Neural progenitor cell (in vitro differentiated cells): ENCODE results near the gene MED13L. TPM values are rescaled to one million over a fixed set of nuclear protein-coding genes. Genes with fewer than 3 reads are reported as not detected.

Experiments
- DNase-seq: peaks from one replicate; pipeline ENCODE4 v3.0.0-alpha.2; 2016; ENCODE audit warnings: low spot score
- H2AFZ ChIP-seq: fragments of 200-600 bp; sonication (generic); replicated peaks from 2 replicates; pipeline ENCODE4 v1.6.1; 2016; ENCODE audit warnings: antibody characterized with exemption
- H3F3A ChIP-seq: fragments of 200-600 bp; sonication (generic); 2 replicates; pipeline ENCODE4 v1.6.1; 2016; ENCODE audit warnings: antibody characterized with exemption, low read depth
- H3K27ac ChIP-seq: fragments of 200-600 bp; sonication (generic); 2 replicates; pipeline ENCODE4 v1.5.1; 2016; ENCODE audit warnings: mild to moderate bottlenecking
- H3K27me3 ChIP-seq: fragments of 200-600 bp; sonication (generic); 2 replicates; pipeline ENCODE4 v1.6.1; 2016; ENCODE audit warnings: mild to moderate bottlenecking, moderate library complexity
- H3K36me3 ChIP-seq: fragments of 200-600 bp; sonication (generic); 2 replicates; pipeline ENCODE4 v1.5.1; 2016
- H3K4me1 ChIP-seq: fragments of 200-600 bp; sonication (generic); 2 replicates; pipeline ENCODE4 v1.6.1; 2016; ENCODE audit warnings: mixed run types
- H3K4me2 ChIP-seq: fragments of 200-600 bp; sonication (generic); 2 replicates; pipeline ENCODE4 v1.6.1; 2016
- H3K4me3 ChIP-seq: fragments of 200-600 bp; sonication (generic); 2 replicates; pipeline ENCODE4 v1.5.1; 2016
- H3K79me2 ChIP-seq: fragments of 200-600 bp; sonication (generic); 2 replicates; pipeline ENCODE4 v1.6.1; 2016; ENCODE audit warnings: low read depth
- H3K9ac ChIP-seq: fragments of 200-600 bp; sonication (generic); 2 replicates; pipeline ENCODE4 v1.6.1; 2016
- H3K9me3 ChIP-seq: fragments of 200-600 bp; sonication (generic); 2 replicates; pipeline ENCODE4 v1.5.1; 2016; ENCODE audit warnings: low read depth
- H4K20me1 ChIP-seq: fragments of 200-600 bp; sonication (generic); 2 replicates; pipeline ENCODE4 v1.6.1; 2016; ENCODE audit warnings: low read depth
- H3K27ac Mint-ChIP-seq: 3 replicates; pipeline ENCODE4 v1.8.0; 2021; ENCODE audit warnings: mixed read lengths
- H3K27me3 Mint-ChIP-seq: 2 replicates; pipeline ENCODE4 v1.8.0; 2022; ENCODE audit warnings: low read depth, mild to moderate bottlenecking, inconsistent platforms, moderate library complexity, mixed read lengths; ENCODE audit not compliant: insufficient read depth
- H3K36me3 Mint-ChIP-seq: 3 replicates; pipeline ENCODE4 v1.8.0; 2021; ENCODE audit warnings: mixed read lengths
- H3K4me1 Mint-ChIP-seq: 3 replicates; pipeline ENCODE4 v1.8.0; 2021; ENCODE audit warnings: mixed read lengths
- H3K4me3 Mint-ChIP-seq: 3 replicates; pipeline ENCODE4 v1.8.0; 2021; ENCODE audit warnings: mild to moderate bottlenecking, moderate library complexity, mixed read lengths
- H3K9me3 Mint-ChIP-seq: 3 replicates; pipeline ENCODE4 v1.8.0; 2020; ENCODE audit warnings: mixed read lengths
- CTCF ChIP-seq: fragments of 200-600 bp; sonication (generic); IDR thresholded peaks from 2 replicates; pipeline ENCODE4 v1.5.1; 2017; ENCODE audit warnings: antibody characterized with exemption, mild to moderate bottlenecking
- EZH2 ChIP-seq: fragments of 200-600 bp; sonication (generic); IDR thresholded peaks from 2 replicates; pipeline ENCODE4 v1.6.1; 2017; ENCODE audit warnings: antibody characterized with exemption, mild to moderate bottlenecking, moderate library complexity
- EZH2phosphoT487 ChIP-seq: fragments of 200-600 bp; sonication (generic); IDR thresholded peaks from 2 replicates; pipeline ENCODE4 v1.6.1; 2017; ENCODE audit warnings: antibody characterized with exemption
- total RNA-seq: library from RNA; depleted of rRNA; stranded (reverse); fragments of >200 nt; gene quantifications from 2 replicates; pipeline ENCODE4 v1.2.3, GENCODE V29; 2015; ENCODE audit warnings: low replicate concordance

Gene MED13L
- total RNA-seq, 1 donor from 2014 or later: 149 TPM

- peaks cover 10% of the 10 kb centered on the region for H3K4me1 ChIP-seq
- H3K27me3 Mint-ChIP-seq: no peaks in the 10 kb centered on the region
- no peak overlapping the region for H3K4me3 ChIP-seq
- H3K27me3 ChIP-seq: no peaks in the 10 kb centered on the region
- H3K27ac Mint-ChIP-seq: no peak overlapping the region
- H3F3A ChIP-seq: peaks cover 13% of the 10 kb centered on the region
- TF ChIP-seq CTCF: no peak
- no peak for TF ChIP-seq EZH2phosphoT487
- no peak for TF ChIP-seq EZH2
- no peaks in the 10 kb centered on the region for H3K9me3 ChIP-seq
- H3K36me3 Mint-ChIP-seq: peaks cover 12% of the 10 kb centered on the region
- no peak overlapping the region for H3K4me2 ChIP-seq
- peak overlapping the region; percentile 18 for H3K27ac ChIP-seq
- H2AFZ ChIP-seq: no peak overlapping the region
- no peak overlapping the region for H3K9ac ChIP-seq
- H3K4me3 Mint-ChIP-seq: no peak overlapping the region
- no peaks in the 10 kb centered on the region for H4K20me1 ChIP-seq
- H3K36me3 ChIP-seq: peaks cover 17% of the 10 kb centered on the region
- DNase-seq: no peak
- H3K79me2 ChIP-seq: peaks cover 8% of the 10 kb centered on the region
- H3K9me3 Mint-ChIP-seq: no peaks in the 10 kb centered on the region
- H3K4me1 Mint-ChIP-seq: peaks cover 22% of the 10 kb centered on the region
These were observed 278.6 kb downstream of the MED13L start for GRCh38 chr12:115998794-115999478.

- H3F3A ChIP-seq: peaks cover 13% of the 10 kb centered on the region
- peaks cover 22% of the 10 kb centered on the region for H3K4me1 Mint-ChIP-seq
- no peak overlapping the region for H3K4me2 ChIP-seq
- H3K27me3 Mint-ChIP-seq: no peaks in the 10 kb centered on the region
- no peaks in the 10 kb centered on the region for H3K9me3 ChIP-seq
- no peaks in the 10 kb centered on the region for H3K27me3 ChIP-seq
- H3K79me2 ChIP-seq: peaks cover 13% of the 10 kb centered on the region
- no peaks in the 10 kb centered on the region for H4K20me1 ChIP-seq
- no peak overlapping the region for H2AFZ ChIP-seq
- TF ChIP-seq CTCF (peak; percentile 95), EZH2 (no peak)
- no peak overlapping the region for H3K4me3 ChIP-seq
- H3K36me3 ChIP-seq: peaks cover 17% of the 10 kb centered on the region
- H3K4me1 ChIP-seq: peaks cover 10% of the 10 kb centered on the region
- H3K36me3 Mint-ChIP-seq: peaks cover 15% of the 10 kb centered on the region
- peak overlapping the region; percentile 18 for H3K27ac ChIP-seq
- DNase-seq: peak; percentile 67
- peak overlapping the region; percentile 1 for H3K27ac Mint-ChIP-seq
- no peaks in the 10 kb centered on the region for H3K9me3 Mint-ChIP-seq
- no peak overlapping the region for H3K4me3 Mint-ChIP-seq
- H3K9ac ChIP-seq: no peak overlapping the region
These were observed 279.3 kb downstream of the MED13L start for GRCh38 chr12:115998119-115998633.

GRCh38 chr12:115993737-115994136 is 283.8 kb downstream of the MED13L start:
- no peak overlapping the region for H2AFZ ChIP-seq
- peaks cover 27% of the 10 kb centered on the region for H3K36me3 Mint-ChIP-seq
- H3K27me3 ChIP-seq: no peaks in the 10 kb centered on the region
- H3K4me1 Mint-ChIP-seq: peaks cover 17% of the 10 kb centered on the region
- no peak overlapping the region for H3K4me2 ChIP-seq
- peaks cover 13% of the 10 kb centered on the region for H3K4me1 ChIP-seq
- H3K9ac ChIP-seq: no peak overlapping the region
- H3K4me3 Mint-ChIP-seq: no peak overlapping the region
- peaks cover 11% of the 10 kb centered on the region for H4K20me1 ChIP-seq
- H3K27ac ChIP-seq: no peak overlapping the region
- H3K27ac Mint-ChIP-seq: no peak overlapping the region
- no peaks in the 10 kb centered on the region for H3K9me3 ChIP-seq
- DNase-seq: no peak
- H3K9me3 Mint-ChIP-seq: no peaks in the 10 kb centered on the region
- peaks cover 5% of the 10 kb centered on the region for H3K36me3 ChIP-seq
- H3K4me3 ChIP-seq: no peak overlapping the region
- H3K79me2 ChIP-seq: peaks cover 36% of the 10 kb centered on the region
- no peak for TF ChIP-seq EZH2phosphoT487
- TF ChIP-seq CTCF: no peak
- TF ChIP-seq EZH2: no peak
- H3F3A ChIP-seq: peaks cover 10% of the 10 kb centered on the region
- no peaks in the 10 kb centered on the region for H3K27me3 Mint-ChIP-seq
